ENCODE measurements around the gene RXRA.

GRCh38 chr9:134349936-134350335 is 23.7 kb downstream of the RXRA start:
- no peak for TF ChIP-seq CTCF (IDR thresholded peaks at IDR 0.05)
- no peak for TF ChIP-seq POLR2A (IDR thresholded peaks at IDR 0.05)
